Measurements from ENCODE around the gene COPA.

DNA sequence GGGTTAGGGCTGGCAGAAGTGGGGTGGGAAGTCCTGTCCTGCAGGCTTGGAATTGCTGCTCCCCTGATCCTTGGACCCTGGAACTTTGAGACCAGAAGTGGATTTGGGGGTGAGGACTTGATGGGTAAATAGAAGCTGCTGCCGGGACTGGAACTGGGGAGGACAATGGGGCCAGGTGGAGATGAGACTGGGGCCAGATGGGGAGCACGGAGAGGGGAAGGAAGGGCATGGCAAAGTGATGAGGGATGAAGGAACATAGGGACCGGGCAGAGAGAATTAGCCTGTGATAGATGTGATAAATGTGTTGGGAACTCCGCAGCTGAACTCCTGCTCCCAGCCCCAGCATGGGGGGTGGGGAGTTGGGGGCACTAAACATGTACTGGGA, 24.5 kb upstream of the COPA start:
- TF ChIP-seq POLR2AphosphoS5 (IDR thresholded peaks at IDR 0.05; ENCODE audit: low read depth, low read length) (no peak), POLR2A (IDR thresholded peaks at IDR 0.05; ENCODE audit: low read depth, low read length) (no peak)
